Measurements from ENCODE around the gene IFNGR2. TPM values are rescaled to one million over a fixed set of nuclear protein-coding genes. Genes with fewer than 3 reads are reported as not detected.

Gene IFNGR2
- total and polyA plus RNA-seq, 2 of the 13 experiments (the other 11 are each of a cell fraction or from before 2014, with no cell fraction given): 61.3 to 117 TPM

DNA sequence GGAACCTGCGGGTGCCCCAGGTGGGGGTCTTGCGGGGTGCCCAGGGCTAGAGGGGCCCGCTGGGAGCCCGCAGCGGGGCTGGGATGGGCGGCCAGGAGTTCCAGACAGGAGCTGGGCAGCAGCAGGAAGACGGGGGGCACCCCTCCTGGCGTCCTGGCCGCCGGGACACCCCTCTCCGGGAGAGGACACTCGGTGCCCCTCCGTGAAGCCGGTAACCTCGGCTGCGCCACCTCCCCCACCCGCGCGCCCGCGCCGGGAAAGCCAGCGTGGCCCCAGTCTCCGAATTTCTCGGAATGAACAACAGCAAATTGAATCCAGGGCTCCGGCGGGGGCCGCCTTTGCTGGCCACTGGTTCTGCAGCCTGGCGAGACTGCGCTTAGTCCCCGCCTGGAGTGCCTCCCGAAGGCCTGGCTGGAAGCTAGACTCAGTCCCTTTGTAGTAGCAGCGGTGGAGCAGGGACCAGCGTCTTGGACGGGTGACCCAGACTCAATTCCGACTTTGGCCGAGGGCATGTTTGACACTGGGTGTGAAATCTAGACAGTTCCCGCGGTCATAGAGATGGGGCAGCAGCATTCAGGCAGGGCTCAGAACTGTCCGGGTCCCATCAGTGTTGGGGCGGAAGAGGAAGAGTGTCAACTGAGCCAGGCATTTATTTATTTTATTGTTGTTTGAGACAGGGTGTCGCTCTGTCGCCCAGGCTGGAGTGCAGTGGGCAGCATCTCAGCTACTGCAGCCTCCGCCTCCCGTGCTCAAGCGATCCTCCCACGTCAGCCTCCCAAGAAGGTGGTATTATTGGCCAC is 773 bp downstream of the IFNGR2 start (continued):
- no peak for TF ChIP-seq ZNF549 (CRISPR knock-in tag; IDR thresholded peaks at IDR 0.05)
- no peak for TF ChIP-seq ZNF704 (CRISPR knock-in tag; IDR thresholded peaks at IDR 0.05; ENCODE audit: borderline replicate concordance)
- TF ChIP-seq ZSCAN30 (CRISPR knock-in tag; IDR thresholded peaks at IDR 0.05): no peak
- no peak for TF ChIP-seq MLLT10 (CRISPR knock-in tag; IDR thresholded peaks at IDR 0.05)
- no peak for TF ChIP-seq HHEX (CRISPR knock-in tag; IDR thresholded peaks at IDR 0.05)
- TF ChIP-seq, protein P1, sequence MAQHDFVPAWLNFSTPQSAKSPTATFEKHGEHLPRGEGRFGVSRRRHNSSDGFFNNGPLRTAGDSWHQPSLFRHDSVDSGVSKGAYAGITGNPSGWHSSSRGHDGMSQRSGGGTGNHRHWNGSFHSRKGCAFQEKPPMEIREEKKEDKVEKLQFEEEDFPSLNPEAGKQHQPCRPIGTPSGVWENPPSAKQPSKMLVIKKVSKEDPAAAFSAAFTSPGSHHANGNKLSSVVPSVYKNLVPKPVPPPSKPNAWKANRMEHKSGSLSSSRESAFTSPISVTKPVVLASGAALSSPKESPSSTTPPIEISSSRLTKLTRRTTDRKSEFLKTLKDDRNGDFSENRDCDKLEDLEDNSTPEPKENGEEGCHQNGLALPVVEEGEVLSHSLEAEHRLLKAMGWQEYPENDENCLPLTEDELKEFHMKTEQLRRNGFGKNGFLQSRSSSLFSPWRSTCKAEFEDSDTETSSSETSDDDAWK (CRISPR knock-in tag; IDR thresholded peaks at IDR 0.05): no peak
- TF ChIP-seq, protein P2, sequence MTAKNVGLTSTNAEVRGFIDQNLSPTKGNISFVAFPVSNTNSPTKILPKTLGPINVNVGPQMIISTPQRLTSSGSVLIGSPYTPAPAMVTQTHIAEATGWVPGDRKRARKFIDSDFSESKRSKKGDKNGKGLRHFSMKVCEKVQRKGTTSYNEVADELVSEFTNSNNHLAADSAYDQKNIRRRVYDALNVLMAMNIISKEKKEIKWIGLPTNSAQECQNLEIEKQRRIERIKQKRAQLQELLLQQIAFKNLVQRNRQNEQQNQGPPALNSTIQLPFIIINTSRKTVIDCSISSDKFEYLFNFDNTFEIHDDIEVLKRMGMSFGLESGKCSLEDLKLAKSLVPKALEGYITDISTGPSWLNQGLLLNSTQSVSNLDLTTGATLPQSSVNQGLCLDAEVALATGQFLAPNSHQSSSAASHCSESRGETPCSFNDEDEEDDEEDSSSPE (CRISPR knock-in tag; IDR thresholded peaks at IDR 0.05): no peak
- no peak for TF ChIP-seq ARID3A (IDR thresholded peaks at IDR 0.05; ENCODE audit: low read depth, low read length)
- TF ChIP-seq CBX2 (IDR thresholded peaks at IDR 0.05; ENCODE audit: low read depth, low read length): no peak
- no peak for TF ChIP-seq CBX2 (CRISPR knock-in tag; IDR thresholded peaks at IDR 0.05; ENCODE audit: low read depth)
- TF ChIP-seq, protein P3, sequence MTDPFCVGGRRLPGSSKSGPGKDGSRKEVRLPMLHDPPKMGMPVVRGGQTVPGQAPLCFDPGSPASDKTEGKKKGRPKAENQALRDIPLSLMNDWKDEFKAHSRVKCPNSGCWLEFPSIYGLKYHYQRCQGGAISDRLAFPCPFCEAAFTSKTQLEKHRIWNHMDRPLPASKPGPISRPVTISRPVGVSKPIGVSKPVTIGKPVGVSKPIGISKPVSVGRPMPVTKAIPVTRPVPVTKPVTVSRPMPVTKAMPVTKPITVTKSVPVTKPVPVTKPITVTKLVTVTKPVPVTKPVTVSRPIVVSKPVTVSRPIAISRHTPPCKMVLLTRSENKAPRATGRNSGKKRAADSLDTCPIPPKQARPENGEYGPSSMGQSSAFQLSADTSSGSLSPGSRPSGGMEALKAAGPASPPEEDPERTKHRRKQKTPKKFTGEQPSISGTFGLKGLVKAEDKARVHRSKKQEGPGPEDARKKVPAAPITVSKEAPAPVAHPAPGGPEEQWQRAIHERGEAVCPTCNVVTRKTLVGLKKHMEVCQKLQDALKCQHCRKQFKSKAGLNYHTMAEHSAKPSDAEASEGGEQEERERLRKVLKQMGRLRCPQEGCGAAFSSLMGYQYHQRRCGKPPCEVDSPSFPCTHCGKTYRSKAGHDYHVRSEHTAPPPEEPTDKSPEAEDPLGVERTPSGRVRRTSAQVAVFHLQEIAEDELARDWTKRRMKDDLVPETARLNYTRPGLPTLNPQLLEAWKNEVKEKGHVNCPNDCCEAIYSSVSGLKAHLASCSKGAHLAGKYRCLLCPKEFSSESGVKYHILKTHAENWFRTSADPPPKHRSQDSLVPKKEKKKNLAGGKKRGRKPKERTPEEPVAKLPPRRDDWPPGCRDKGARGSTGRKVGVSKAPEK (CRISPR knock-in tag; IDR thresholded peaks at IDR 0.05; ENCODE audit: borderline replicate concordance): no peak
- TF ChIP-seq TBL1XR1 (IDR thresholded peaks at IDR 0.05; ENCODE audit: borderline replicate concordance, low read length, partially characterized antibody): no peak
- TF ChIP-seq ZNF292 (CRISPR knock-in tag; IDR thresholded peaks at IDR 0.05; ENCODE audit: borderline replicate concordance, low read depth): no peak
- TF ChIP-seq ZBTB7B (CRISPR knock-in tag; IDR thresholded peaks at IDR 0.05): peak; percentile 70; the same call in 1 of the 2 replicates
- TF ChIP-seq ZNF460 (CRISPR knock-in tag; IDR thresholded peaks at IDR 0.05; ENCODE audit: borderline replicate concordance): no peak
- no peak for TF ChIP-seq ZNF180 (CRISPR knock-in tag; IDR thresholded peaks at IDR 0.05; ENCODE audit: borderline replicate concordance, low read depth)
- TF ChIP-seq MBNL3 (CRISPR knock-in tag; conservative IDR thresholded peaks at IDR 0.05): no peak
- no peak for TF ChIP-seq ZNF839 (CRISPR knock-in tag; IDR thresholded peaks at IDR 0.05; ENCODE audit: borderline replicate concordance)
- TF ChIP-seq ZNF547 (CRISPR knock-in tag; IDR thresholded peaks at IDR 0.05): no peak; the same call in 1 of the 2 replicates
- no peak for TF ChIP-seq ZNF781 (CRISPR knock-in tag; IDR thresholded peaks at IDR 0.05; ENCODE audit: borderline replicate concordance, not compliant biosample characterization)
- 0 out of 2 replicates have a peak, but pooled peaks have one; percentile 24 for TF ChIP-seq TOPORS (CRISPR knock-in tag; IDR thresholded peaks at IDR 0.05)

Measured in HepG2 (cell line).